Measurements from ENCODE around the gene CEACAM20.
"Not testable (repeated sequence)": the region's sequence is repeated elsewhere in the genome, so short reads cannot be mapped to it uniquely, and the experiment has no call there.

Gene CEACAM20

GRCh38 chr19:44566984-44567383 lies 37.5 kb upstream of the CEACAM20 start:
- TF ChIP-seq, protein P1, sequence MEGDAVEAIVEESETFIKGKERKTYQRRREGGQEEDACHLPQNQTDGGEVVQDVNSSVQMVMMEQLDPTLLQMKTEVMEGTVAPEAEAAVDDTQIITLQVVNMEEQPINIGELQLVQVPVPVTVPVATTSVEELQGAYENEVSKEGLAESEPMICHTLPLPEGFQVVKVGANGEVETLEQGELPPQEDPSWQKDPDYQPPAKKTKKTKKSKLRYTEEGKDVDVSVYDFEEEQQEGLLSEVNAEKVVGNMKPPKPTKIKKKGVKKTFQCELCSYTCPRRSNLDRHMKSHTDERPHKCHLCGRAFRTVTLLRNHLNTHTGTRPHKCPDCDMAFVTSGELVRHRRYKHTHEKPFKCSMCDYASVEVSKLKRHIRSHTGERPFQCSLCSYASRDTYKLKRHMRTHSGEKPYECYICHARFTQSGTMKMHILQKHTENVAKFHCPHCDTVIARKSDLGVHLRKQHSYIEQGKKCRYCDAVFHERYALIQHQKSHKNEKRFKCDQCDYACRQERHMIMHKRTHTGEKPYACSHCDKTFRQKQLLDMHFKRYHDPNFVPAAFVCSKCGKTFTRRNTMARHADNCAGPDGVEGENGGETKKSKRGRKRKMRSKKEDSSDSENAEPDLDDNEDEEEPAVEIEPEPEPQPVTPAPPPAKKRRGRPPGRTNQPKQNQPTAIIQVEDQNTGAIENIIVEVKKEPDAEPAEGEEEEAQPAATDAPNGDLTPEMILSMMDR (conservative IDR thresholded peaks at IDR 0.05; ENCODE audit: low read length): no peak
- no peak for TF ChIP-seq EZH2phosphoT487 (IDR thresholded peaks at IDR 0.05; ENCODE audit: borderline replicate concordance)
- no peaks in the 10 kb centered on the region for H4K20me1 ChIP-seq (ENCODE audit: insufficient read depth, low read length, poor library complexity, severe bottlenecking)
- no peak overlapping the region for H3K4me2 ChIP-seq (ENCODE audit: low read depth, low read length, poor library complexity, severe bottlenecking)
- H3K36me3 ChIP-seq (ENCODE audit: insufficient read depth, low read length): no peaks in the 10 kb centered on the region
- H3K27me3 ChIP-seq (ENCODE audit: insufficient read depth, low read length, poor library complexity, severe bottlenecking): no peaks in the 10 kb centered on the region
- H3F3A ChIP-seq (ENCODE audit: low read depth): no peaks in the 10 kb centered on the region
- no peak overlapping the region for H3K4me3 ChIP-seq (ENCODE audit: low read length, poor library complexity, severe bottlenecking)
- H2AFZ ChIP-seq (ENCODE audit: low read length): no peak overlapping the region
- H3K4me1 ChIP-seq (ENCODE audit: insufficient read depth, low read length, poor library complexity, severe bottlenecking): no peaks in the 10 kb centered on the region
- no peaks in the 10 kb centered on the region for H3K9me2 ChIP-seq (replicated peaks; ENCODE audit: low read depth, low read length)
- no peaks in the 10 kb centered on the region for H3K9me3 ChIP-seq (ENCODE audit: insufficient read depth, low read depth, low read length)
- H3K79me2 ChIP-seq (ENCODE audit: insufficient read depth, low read length): no peaks in the 10 kb centered on the region
- no peak overlapping the region for H3K9ac ChIP-seq (ENCODE audit: low read depth, low read length, poor library complexity, severe bottlenecking)

DNA sequence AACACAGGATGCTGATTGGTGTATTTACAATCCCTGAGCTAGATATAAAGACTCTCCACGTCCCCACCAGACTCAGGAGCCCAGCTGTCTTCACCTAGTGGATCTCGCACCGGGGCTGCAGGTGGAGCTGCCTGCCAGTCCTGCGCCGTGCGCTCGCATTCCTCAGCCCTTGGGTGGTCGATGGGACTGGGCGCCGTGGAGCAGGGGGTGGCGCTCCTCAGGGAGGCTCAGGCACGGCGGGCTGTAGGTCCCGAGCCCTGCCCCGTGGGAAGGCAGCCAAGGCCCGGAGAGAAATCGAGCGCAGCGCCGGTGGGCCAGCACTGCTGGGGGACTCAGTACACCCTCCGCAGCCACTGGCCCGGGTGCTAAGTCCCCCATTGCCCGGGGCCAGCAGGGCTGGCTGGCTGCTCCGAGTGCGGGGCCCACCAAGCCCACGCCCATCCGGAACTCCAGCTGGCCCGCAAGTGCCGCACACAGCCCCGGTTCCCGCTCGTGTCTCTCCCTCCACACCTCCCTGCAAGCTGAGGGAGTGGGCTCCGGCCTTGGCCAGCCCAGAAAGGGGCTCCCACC lies 33.7 kb upstream of the CEACAM20 start:
- not testable (repeated sequence) for H3F3A ChIP-seq (ENCODE audit: low read depth); H3K4me2 ChIP-seq (ENCODE audit: low read depth, low read length, poor library complexity, severe bottlenecking); H3K9me3 ChIP-seq (ENCODE audit: insufficient read depth, low read depth, low read length); H2AFZ ChIP-seq (ENCODE audit: low read length); H3K9ac ChIP-seq (ENCODE audit: low read depth, low read length, poor library complexity, severe bottlenecking); H3K4me1 ChIP-seq (ENCODE audit: insufficient read depth, low read length, poor library complexity, severe bottlenecking); H3K27me3 ChIP-seq (ENCODE audit: insufficient read depth, low read length, poor library complexity, severe bottlenecking); H4K20me1 ChIP-seq (ENCODE audit: insufficient read depth, low read length, poor library complexity, severe bottlenecking); H3K79me2 ChIP-seq (ENCODE audit: insufficient read depth, low read length); H3K9me2 ChIP-seq (replicated peaks; ENCODE audit: low read depth, low read length); H3K36me3 ChIP-seq (ENCODE audit: insufficient read depth, low read length); H3K4me3 ChIP-seq (ENCODE audit: low read length, poor library complexity, severe bottlenecking)

DNA sequence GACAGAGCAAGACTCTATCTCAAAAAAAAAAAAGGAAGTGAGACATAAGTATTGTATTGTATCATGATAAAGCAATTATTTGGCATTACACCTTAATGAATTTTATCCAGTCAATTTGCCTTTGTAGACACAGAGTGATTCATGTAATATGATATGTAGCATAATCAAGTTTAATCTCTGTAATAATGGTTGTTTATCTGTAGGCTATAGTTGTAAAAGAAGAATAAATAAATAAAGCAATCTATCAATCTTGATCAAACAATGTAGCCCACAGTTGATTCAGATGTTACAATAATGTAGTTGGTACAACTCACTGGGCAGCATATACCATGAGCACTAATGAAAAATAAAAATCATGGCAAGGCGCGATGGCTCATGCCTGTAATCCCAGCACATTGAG lies 28.5 kb upstream of the CEACAM20 start:
- Histone ChIP-seq H3K4me2 (ENCODE audit: low read depth, low read length, poor library complexity, severe bottlenecking) (no peak overlapping the region), H3K79me2 (ENCODE audit: insufficient read depth, low read length) (no peaks in the 10 kb centered on the region), H3F3A (ENCODE audit: low read depth) (no peaks in the 10 kb centered on the region), H3K27me3 (ENCODE audit: insufficient read depth, low read length, poor library complexity, severe bottlenecking) (no peaks in the 10 kb centered on the region), H3K9me3 (ENCODE audit: insufficient read depth, low read depth, low read length) (no peaks in the 10 kb centered on the region), H3K4me3 (ENCODE audit: low read length, poor library complexity, severe bottlenecking) (no peak overlapping the region), H3K9me2 (replicated peaks; ENCODE audit: low read depth, low read length) (no peaks in the 10 kb centered on the region), H2AFZ (ENCODE audit: low read length) (no peak overlapping the region), H4K20me1 (ENCODE audit: insufficient read depth, low read length, poor library complexity, severe bottlenecking) (no peaks in the 10 kb centered on the region), H3K4me1 (ENCODE audit: insufficient read depth, low read length, poor library complexity, severe bottlenecking) (no peaks in the 10 kb centered on the region), H3K9ac (ENCODE audit: low read depth, low read length, poor library complexity, severe bottlenecking) (no peak overlapping the region), H3K36me3 (ENCODE audit: insufficient read depth, low read length) (no peaks in the 10 kb centered on the region)
- TF ChIP-seq EZH2phosphoT487 (IDR thresholded peaks at IDR 0.05; ENCODE audit: borderline replicate concordance): no peak
- TF ChIP-seq, protein P1 (conservative IDR thresholded peaks at IDR 0.05; ENCODE audit: low read length): no peak

DNA sequence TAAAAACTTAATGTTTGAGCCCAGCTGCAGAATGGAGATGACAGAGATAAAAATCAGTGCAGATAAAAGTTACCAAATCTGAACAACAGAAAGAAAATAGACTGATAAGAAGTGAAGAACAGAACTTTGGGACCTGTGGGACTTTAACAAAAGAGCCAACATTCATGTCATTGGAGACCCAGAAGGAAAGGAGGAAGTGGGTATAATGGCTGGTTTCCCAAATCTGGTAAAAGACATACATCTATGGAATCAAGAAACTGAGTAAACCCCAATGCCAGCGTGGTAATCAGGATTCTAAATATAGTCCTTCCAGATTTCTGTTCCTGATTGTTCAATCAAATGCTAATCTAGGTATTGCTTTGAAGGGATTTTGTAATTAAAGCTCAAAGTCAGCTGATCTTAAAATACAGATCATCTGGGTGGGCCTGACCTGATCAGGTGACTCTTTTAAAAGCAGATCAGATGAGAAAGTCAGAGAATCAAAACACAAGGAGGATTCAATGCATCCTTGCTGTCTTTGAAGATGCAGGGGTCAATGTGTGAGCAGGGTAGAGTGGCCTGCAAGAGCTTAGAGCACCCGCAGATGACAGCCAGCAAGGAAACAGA lies 25.3 kb upstream of the CEACAM20 start:
- Histone ChIP-seq H3K4me1 (ENCODE audit: insufficient read depth, low read length, poor library complexity, severe bottlenecking) (no peaks in the 10 kb centered on the region), H3K4me2 (ENCODE audit: low read depth, low read length, poor library complexity, severe bottlenecking) (no peak overlapping the region), H2AFZ (ENCODE audit: low read length) (no peak overlapping the region), H3K27me3 (ENCODE audit: insufficient read depth, low read length, poor library complexity, severe bottlenecking) (no peaks in the 10 kb centered on the region), H4K20me1 (ENCODE audit: insufficient read depth, low read length, poor library complexity, severe bottlenecking) (no peaks in the 10 kb centered on the region), H3K9me2 (replicated peaks; ENCODE audit: low read depth, low read length) (no peaks in the 10 kb centered on the region), H3K9ac (ENCODE audit: low read depth, low read length, poor library complexity, severe bottlenecking) (no peak overlapping the region), H3K4me3 (ENCODE audit: low read length, poor library complexity, severe bottlenecking) (no peak overlapping the region), H3F3A (ENCODE audit: low read depth) (no peaks in the 10 kb centered on the region), H3K36me3 (ENCODE audit: insufficient read depth, low read length) (no peaks in the 10 kb centered on the region), H3K9me3 (ENCODE audit: insufficient read depth, low read depth, low read length) (no peaks in the 10 kb centered on the region), H3K79me2 (ENCODE audit: insufficient read depth, low read length) (no peaks in the 10 kb centered on the region)
- TF ChIP-seq EZH2phosphoT487 (IDR thresholded peaks at IDR 0.05; ENCODE audit: borderline replicate concordance): no peak
- TF ChIP-seq, protein P1 (conservative IDR thresholded peaks at IDR 0.05; ENCODE audit: low read length): no peak
